Loucy (cell line): ENCODE data around the gene CYP2F1.
"Not testable (repeated sequence)": the region's sequence is repeated elsewhere in the genome, so short reads cannot be mapped to it uniquely, and the experiment has no call there.

ENCODE experiments used
- CTCF ChIP-seq: fragments of 200-600 bp; sonication (generic); conservative IDR thresholded peaks from 2 replicates; pipeline ENCODE4 v1.5.1; 2014; ENCODE audit warnings: mild to moderate bottlenecking, antibody characterized with exemption, low read length
- EZH2phosphoT487 ChIP-seq: fragments of 200-600 bp; IDR thresholded peaks from 2 replicates; pipeline ENCODE4 v1.6.1; 2018; ENCODE audit warnings: antibody characterized with exemption, mild to moderate bottlenecking, moderate library complexity, borderline replicate concordance

- TF ChIP-seq CTCF, EZH2phosphoT487: not testable (repeated sequence)
Observed at GRCh38 chr19:41127801-41128300, 13.6 kb downstream of the CYP2F1 start.
